ENCODE measurements around the gene ROBO1.

Gene ROBO1

DNA sequence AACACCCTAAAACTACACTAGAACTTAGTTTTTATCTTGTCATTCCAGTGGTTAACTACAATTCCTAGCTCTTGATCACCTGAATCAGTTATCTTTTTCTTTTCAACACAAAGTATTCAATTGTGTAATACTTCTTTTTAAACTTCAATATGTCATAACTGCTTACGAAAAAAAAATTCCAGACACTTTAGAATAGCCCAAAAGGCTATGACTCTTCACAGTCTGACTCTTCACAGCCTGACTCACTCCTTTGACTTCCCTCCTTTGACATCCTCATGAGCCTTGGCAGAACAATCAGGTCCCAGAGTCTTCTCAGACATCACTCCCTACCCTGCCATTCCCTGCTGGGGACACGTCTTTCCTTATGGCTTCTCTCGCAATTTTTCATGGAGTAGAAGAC, 727.1 kb downstream of the ROBO1 start:
- peak; percentile 15 for DNase-seq

DNA sequence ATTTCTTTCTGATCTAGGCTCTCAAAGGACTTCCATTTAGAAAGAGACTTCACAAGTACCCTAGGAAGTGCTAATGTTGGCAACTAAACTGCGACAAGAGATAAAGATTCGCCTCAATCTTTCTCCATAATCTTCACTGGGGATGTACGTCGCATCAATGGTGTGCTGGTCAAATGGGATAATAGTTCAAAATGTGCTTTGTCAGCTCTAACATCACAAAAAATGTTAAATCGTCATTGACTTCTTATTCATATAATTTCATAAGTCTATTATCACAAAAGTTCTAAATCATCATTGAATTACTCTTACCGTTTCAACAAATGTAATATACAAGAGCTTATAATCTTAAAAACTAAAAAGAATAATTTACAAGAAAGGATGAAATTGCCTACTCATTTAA, 727.7 kb downstream of the ROBO1 start:
- DNase-seq, result no peak

GRCh38 chr3:79039192-79039591, 728.6 kb downstream of the ROBO1 start:
- no peak for DNase-seq

GRCh38 chr3:79038636-79039035, 729.2 kb downstream of the ROBO1 start:
- no peak for DNase-seq

GRCh38 chr3:79038057-79038456, 729.7 kb downstream of the ROBO1 start:
- no peak for DNase-seq

GRCh38 chr3:79032686-79033318, 735.0 kb downstream of the ROBO1 start:
- peak; percentile 41 for DNase-seq

- DNase-seq, result no peak
Measured at GRCh38 chr3:79030157-79030556, 737.6 kb downstream of the ROBO1 start.

DNA sequence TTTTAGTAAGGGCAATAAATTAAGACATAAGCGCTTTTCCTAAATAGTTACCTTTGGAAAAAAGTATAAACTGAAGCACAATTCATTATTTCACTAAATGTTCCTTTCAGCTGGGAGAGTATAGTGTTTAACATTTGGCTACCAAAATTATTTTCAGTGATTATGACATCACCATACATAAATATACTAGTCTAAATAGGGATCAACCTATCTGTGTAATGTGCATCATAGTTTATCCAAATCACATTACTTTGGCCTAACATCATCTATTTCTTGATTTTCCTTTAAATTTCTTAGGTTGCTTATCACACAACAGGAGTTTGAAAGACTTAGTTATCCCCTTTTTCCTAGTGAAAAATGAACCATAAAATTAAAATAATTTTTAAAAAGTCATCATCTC, 738.9 kb downstream of the ROBO1 start:
- no peak for DNase-seq

- DNase-seq, result no peak
Measured at GRCh38 chr3:79027593-79027992, 740.2 kb downstream of the ROBO1 start.

- DNase-seq, result no peak
Measured at GRCh38 chr3:79019924-79020173, 747.9 kb downstream of the ROBO1 start.

DNA sequence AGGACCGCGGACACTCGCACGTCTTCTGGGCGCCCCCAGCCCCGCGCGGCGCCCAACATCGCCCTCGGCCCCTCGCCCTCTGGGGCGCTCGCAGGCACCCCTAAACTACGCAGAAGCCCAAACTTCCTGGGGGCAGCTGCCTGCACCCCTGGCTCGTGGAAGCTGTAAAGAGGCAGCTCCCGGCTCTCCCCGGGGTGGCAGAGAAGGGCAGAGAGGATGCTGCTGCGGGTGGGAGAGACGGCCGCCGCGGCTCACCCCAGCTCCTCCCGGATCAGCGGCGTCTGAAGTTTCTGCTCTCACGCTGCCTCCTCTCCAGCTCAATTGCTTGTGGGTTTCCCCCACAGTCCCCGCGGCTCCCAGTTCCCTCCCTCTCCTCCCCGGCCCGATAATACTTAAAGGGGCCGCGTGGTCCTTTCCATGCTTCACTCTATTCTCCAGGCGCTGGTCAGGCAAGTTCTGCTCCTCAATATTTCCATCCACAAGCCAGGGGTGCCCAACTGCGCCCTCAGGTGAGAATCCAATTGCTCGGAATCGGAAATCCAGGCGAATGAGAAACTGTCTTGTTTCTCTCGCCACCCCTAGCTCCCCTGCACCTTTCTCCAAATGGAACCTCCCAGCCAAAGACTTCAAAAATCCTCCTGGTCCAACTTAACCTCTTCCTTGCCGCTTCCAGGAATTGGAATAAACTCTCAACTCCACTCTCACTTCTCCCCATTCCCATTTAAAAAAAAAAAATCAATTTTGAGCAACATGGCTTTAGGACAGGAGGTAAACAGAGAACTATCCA, 748.5 kb downstream of the ROBO1 start:
- no peak for DNase-seq

GRCh38 chr3:79018671-79019136, 749.1 kb downstream of the ROBO1 start:
- DNase-seq, result no peak

DNA sequence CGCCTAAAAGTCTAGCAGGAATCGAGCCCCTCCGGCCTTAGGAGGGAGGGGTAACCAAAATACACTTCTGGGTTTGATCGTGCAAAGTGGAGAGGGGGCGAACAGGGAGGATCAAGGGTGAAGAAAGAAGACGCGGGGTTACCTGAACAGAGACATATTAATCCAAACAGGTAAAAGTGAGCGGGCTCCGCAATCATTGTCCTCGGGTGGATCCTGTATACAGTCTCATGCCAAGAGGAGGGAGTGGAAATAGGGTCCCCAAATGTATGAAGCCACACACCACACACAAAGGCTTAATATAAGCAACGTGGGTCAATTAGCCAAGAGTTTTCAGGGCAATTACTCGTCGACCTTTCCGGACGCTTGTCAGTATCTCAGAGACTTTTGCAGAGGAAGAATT, 749.5 kb downstream of the ROBO1 start:
- DNase-seq, result no peak

GRCh38 chr3:79016587-79017376, 751.0 kb downstream of the ROBO1 start:
- no peak for DNase-seq

DNA sequence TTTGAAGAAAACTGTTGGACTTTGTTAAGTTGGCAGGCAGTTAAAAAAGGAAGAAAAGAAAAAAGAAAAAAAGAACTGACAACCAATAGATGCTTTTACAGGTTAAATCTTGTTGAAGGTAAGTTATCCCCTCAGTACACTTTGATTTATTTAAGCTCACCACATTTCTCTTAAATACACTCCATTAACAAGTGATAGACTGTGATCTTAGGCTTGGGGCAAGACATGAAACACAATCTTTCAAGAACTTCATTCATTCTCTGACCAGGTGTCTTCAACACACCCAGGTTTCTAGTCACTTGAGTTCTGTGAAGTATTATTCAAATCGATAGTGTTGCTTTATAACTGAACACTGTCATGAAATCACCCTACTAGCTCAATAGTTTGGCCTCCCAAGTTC, 751.9 kb downstream of the ROBO1 start:
- no peak for DNase-seq

- no peak for DNase-seq
Measured at GRCh38 chr3:79012946-79013362, 754.8 kb downstream of the ROBO1 start.

GRCh38 chr3:79012530-79012913, 755.3 kb downstream of the ROBO1 start:
- DNase-seq, result no peak

DNA sequence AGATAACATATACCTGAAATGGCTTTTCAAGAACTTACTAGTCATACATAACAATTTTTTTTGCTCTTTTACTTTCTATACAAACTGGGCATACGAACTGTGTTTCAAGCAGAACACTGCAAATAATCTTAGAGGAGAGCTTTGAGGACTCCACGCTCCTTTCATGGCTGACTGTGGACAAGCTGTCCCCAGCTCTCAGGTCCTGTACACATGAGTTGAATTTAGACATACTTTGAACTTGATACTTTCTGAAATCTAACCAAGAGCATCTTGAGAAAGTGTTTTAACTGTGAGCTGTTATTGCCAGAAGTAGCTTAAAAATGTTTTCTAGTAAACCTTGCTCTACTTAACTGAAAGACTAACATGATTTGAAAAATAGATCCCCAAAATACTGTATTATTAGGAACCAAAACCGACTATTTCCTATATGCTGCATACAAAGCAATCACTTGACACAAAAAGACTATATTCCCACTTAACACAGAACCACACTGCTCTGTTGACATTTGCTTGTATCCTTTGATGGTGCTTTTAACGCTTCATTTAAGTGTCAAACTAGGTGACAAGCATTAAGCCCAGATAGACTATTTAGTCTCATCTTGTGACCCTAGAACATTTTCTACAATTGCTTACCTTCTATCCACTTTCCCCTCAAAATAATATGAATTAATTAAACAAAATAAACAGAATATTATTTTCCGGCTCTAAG, 755.8 kb downstream of the ROBO1 start:
- no peak for DNase-seq

DNA sequence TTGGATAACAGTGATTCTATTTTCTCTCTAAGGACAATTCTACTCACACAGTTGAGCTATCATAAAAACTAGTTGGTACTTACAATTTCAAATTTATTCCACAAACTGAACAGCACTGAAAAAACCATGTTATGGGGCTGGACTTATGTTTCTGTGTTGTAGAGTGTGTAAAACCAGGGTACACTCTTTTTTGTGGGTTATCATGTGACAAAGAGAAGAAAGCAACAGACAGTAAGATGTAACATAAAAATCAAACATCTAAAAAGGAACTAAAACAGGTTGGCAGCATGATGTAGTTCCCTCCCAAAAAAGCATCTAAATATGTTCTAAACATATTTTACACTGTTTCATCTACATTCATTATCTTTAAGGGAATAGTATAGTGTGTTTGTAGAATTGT, 757.9 kb downstream of the ROBO1 start:
- no peak for DNase-seq

DNA sequence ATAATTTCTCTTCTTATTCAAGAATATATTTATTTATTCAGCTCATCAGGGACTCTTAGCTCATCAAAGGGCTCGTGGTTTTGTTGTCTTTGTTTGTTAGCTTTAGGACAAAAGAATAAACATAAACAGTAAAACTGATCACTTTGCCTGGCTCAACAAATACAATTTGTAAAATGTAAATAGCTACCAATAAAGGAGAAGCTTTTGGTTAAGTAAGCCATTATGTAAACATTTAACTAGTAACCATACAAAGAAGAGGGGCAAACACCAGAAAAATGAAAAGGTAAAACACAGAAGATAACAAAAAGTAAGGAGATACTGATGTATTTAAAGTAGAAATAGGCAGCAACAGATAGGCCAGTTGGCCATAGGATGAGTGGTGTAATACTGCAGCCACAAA, 761.7 kb downstream of the ROBO1 start:
- no peak for DNase-seq

GRCh38 chr3:79005084-79005483, 762.7 kb downstream of the ROBO1 start:
- DNase-seq, result no peak

DNA sequence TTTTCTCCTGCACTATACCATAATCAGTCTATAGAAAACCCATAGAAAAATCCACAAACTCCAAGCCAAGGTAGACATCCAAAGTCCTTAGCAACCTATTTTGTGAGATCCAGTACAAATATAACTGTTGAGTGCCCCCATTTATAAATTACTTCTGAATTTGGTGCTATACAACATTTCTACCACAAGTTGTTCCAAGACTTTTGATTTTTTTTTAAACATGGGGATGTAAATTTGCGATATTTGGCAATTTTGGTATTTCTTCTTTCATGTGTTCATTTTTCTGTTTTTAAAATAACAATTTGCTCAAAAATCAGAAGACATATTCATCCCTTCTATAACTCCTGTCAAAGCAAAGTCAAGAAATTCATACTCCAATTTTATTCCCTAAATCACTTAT, 763.8 kb downstream of the ROBO1 start:
- DNase-seq, result no peak

All from inflammatory macrophage treated with lipopolysaccharide for 4 hours (primary cell).